HEK293 (cell line): Measurements from ENCODE around the gene CDX1.

Experiments used
- CTCF ChIA-PET: fragments of 350-600 bp; formaldehyde crosslinking; extraction: SDS; loops from one replicate; lab custom pipeline; 2021; ENCODE audit warnings: antibody characterized with exemption; lab: Yijun Ruan, JAX
- POLR2A ChIA-PET: fragments of 300-600 bp; formaldehyde crosslinking; extraction: SDS; loops from one replicate; lab custom pipeline; 2020; ENCODE audit warnings: antibody characterized with exemption, inconsistent platforms; lab: Yijun Ruan, JAX
- H3K27ac ChIP-seq: fragments of 200-500 bp; sonication (Bioruptor generic); 2 replicates; pipeline ENCODE4 v1.5.1; 2014; ENCODE audit warnings: low read depth, low read length, control low read depth, inconsistent platforms; ENCODE audit errors: extremely low read depth
- H3K36me3 ChIP-seq, 2 experiments: fragments of 200-500 bp in 1 of 2; sonication (Bioruptor generic) in 1 of 2; 1 replicate in 1 of 2; 2 replicates in 1 of 2; pipeline ENCODE4 v1.5.1; 2014 to 2017; ENCODE audit warnings: inconsistent platforms in 2 of 2, low read length in 2 of 2; ENCODE audit not compliant: control insufficient read depth in 2 of 2, insufficient read depth in 1 of 2
- H3K4me1 ChIP-seq: fragments of 200-500 bp; sonication (Bioruptor generic); 2 replicates; pipeline ENCODE4 v1.5.1; 2014; ENCODE audit warnings: mild to moderate bottlenecking, low read length, inconsistent platforms; ENCODE audit not compliant: control insufficient read depth, insufficient read depth
- H3K4me3 ChIP-seq: 2 replicates; pipeline ENCODE4 v1.5.1; 2011; ENCODE audit warnings: low read depth, mild to moderate bottlenecking, control low read depth, low read length, moderate library complexity
- H3K9me3 ChIP-seq: fragments of 200-500 bp; sonication (Bioruptor generic); 2 replicates; pipeline ENCODE4 v1.5.1; 2014; ENCODE audit warnings: low read depth, low read length, inconsistent platforms; ENCODE audit not compliant: control insufficient read depth, insufficient read depth
- KLF8 ChIP-seq: fragments of 450-650 bp; formaldehyde crosslinking; IDR thresholded peaks from 2 replicates; pipeline ENCODE4 v1.5.1; 2016; ENCODE audit warnings: missing biosample characterization, missing genetic modification characterization
- SALL2 ChIP-seq: fragments of 450-650 bp; formaldehyde crosslinking; IDR thresholded peaks from 2 replicates; pipeline ENCODE4 v1.5.0; 2017; ENCODE audit warnings: missing biosample characterization, mild to moderate bottlenecking, missing genetic modification characterization, borderline replicate concordance
- SCRT1 ChIP-seq: fragments of 450-650 bp; formaldehyde crosslinking; IDR thresholded peaks from 2 replicates; pipeline ENCODE4 v1.5.1; 2016; ENCODE audit warnings: missing biosample characterization, missing genetic modification characterization, borderline replicate concordance
- SCRT2 ChIP-seq: fragments of 450-650 bp; formaldehyde crosslinking; IDR thresholded peaks from 2 replicates; pipeline ENCODE4 v1.5.1; 2016; ENCODE audit warnings: missing biosample characterization, missing genetic modification characterization
- SP2 ChIP-seq: fragments of 450-650 bp; formaldehyde crosslinking; IDR thresholded peaks from 2 replicates; pipeline ENCODE4 v1.5.1; 2016; ENCODE audit warnings: missing biosample characterization, missing genetic modification characterization
- YY1 ChIP-seq: fragments of 450-650 bp; formaldehyde crosslinking; IDR thresholded peaks from 2 replicates; pipeline ENCODE4 v1.5.1; 2018; ENCODE audit warnings: missing biosample characterization, missing genetic modification characterization
- ZFHX2 ChIP-seq: fragments of 450-650 bp; formaldehyde crosslinking; conservative IDR thresholded peaks from 2 replicates; pipeline ENCODE4 v1.5.1; 2016; ENCODE audit warnings: missing biosample characterization, missing genetic modification characterization
- ZNF132 ChIP-seq: fragments of 450-650 bp; formaldehyde crosslinking; IDR thresholded peaks from 2 replicates; pipeline ENCODE4 v1.5.1; 2017; ENCODE audit warnings: missing biosample characterization, missing genetic modification characterization, borderline replicate concordance
- ZNF169 ChIP-seq: fragments of 450-650 bp; formaldehyde crosslinking; IDR thresholded peaks from 2 replicates; pipeline ENCODE4 v1.5.1; 2016; ENCODE audit warnings: missing biosample characterization, missing genetic modification characterization
- ZNF221 ChIP-seq: fragments of 450-650 bp; formaldehyde crosslinking; IDR thresholded peaks from 2 replicates; pipeline ENCODE4 v1.5.1; 2017; ENCODE audit warnings: missing biosample characterization, missing genetic modification characterization, borderline replicate concordance
- ZNF266 ChIP-seq: fragments of 450-650 bp; formaldehyde crosslinking; IDR thresholded peaks from 2 replicates; pipeline ENCODE4 v1.5.1; 2016; ENCODE audit warnings: missing biosample characterization, missing genetic modification characterization, low read depth
- ZNF311 ChIP-seq: fragments of 450-650 bp; formaldehyde crosslinking; IDR thresholded peaks from 2 replicates; pipeline ENCODE4 v1.5.1; 2017; ENCODE audit warnings: missing biosample characterization, missing genetic modification characterization, borderline replicate concordance
- ZNF335 ChIP-seq: fragments of 450-650 bp; formaldehyde crosslinking; conservative IDR thresholded peaks from 2 replicates; pipeline ENCODE4 v1.5.1; 2016; ENCODE audit warnings: missing biosample characterization, missing genetic modification characterization
- ZNF350 ChIP-seq: fragments of 450-650 bp; formaldehyde crosslinking; IDR thresholded peaks from 2 replicates; pipeline ENCODE4 v1.5.0; 2017; ENCODE audit warnings: missing biosample characterization, mild to moderate bottlenecking, missing genetic modification characterization
- ZNF362 ChIP-seq: fragments of 450-650 bp; formaldehyde crosslinking; IDR thresholded peaks from 2 replicates; pipeline ENCODE4 v1.5.1; 2016; ENCODE audit warnings: missing biosample characterization, missing genetic modification characterization
- ZNF37A ChIP-seq: fragments of 450-650 bp; IDR thresholded peaks from 2 replicates; pipeline ENCODE4 v1.5.1; 2018; ENCODE audit warnings: missing biosample characterization, missing genetic modification characterization
- ZNF449 ChIP-seq: fragments of 450-650 bp; formaldehyde crosslinking; IDR thresholded peaks from 2 replicates; pipeline ENCODE4 v1.5.1; 2017; ENCODE audit warnings: missing biosample characterization, mild to moderate bottlenecking, missing genetic modification characterization, moderate library complexity
- ZNF501 ChIP-seq: fragments of 450-650 bp; formaldehyde crosslinking; IDR thresholded peaks from 2 replicates; pipeline ENCODE4 v1.5.1; 2016; ENCODE audit warnings: missing biosample characterization, missing genetic modification characterization
- ZNF529 ChIP-seq: fragments of 450-650 bp; formaldehyde crosslinking; IDR thresholded peaks from 2 replicates; pipeline ENCODE4 v1.5.1; 2017; ENCODE audit warnings: missing genetic modification characterization, missing biosample characterization; ENCODE audit not compliant: insufficient replicate concordance
- ZNF530 ChIP-seq: fragments of 450-650 bp; formaldehyde crosslinking; IDR thresholded peaks from 2 replicates; pipeline ENCODE4 v1.5.1; 2016; ENCODE audit warnings: low read depth, missing biosample characterization, missing genetic modification characterization
- ZNF830 ChIP-seq: fragments of 450-650 bp; IDR thresholded peaks from 2 replicates; pipeline ENCODE4 v1.5.0; 2018; ENCODE audit warnings: missing biosample characterization, missing genetic modification characterization, low read depth, mild to moderate bottlenecking, moderate library complexity
- ZXDB ChIP-seq: fragments of 450-650 bp; formaldehyde crosslinking; IDR thresholded peaks from 2 replicates; pipeline ENCODE4 v1.5.1; 2016; ENCODE audit warnings: missing biosample characterization, missing genetic modification characterization
- TF ChIP-seq, protein P1 (sequence below): fragments of 450-650 bp; formaldehyde crosslinking; IDR thresholded peaks from 2 replicates; pipeline ENCODE4 v1.5.1; 2017; ENCODE audit warnings: missing biosample characterization, missing genetic modification characterization
- TF ChIP-seq, protein P2 (sequence below): fragments of 450-650 bp; IDR thresholded peaks from 2 replicates; pipeline ENCODE4 v1.5.1; 2018; ENCODE audit warnings: missing biosample characterization, missing genetic modification characterization
- TF ChIP-seq, protein P3 (sequence below): fragments of 450-650 bp; formaldehyde crosslinking; IDR thresholded peaks from 2 replicates; pipeline ENCODE4 v1.5.1; 2016; ENCODE audit warnings: missing biosample characterization, missing genetic modification characterization

CDX1 gene

GRCh38 chr5:150210644-150211043 lies 44.1 kb downstream of the CDX1 start:
- H3K4me1 ChIP-seq = no peaks in the 10 kb centered on the region
- ChIA-PET CTCF (interaction anchor here (0.6 to 1.2 kb wide), 4 partner anchors 80 to 210 kb away, joined by 3 to 4 read pairs (median 3); partner anchors contain the start of genes HMGXB3 and TIGD6), POLR2A (no interaction called here)
- no peaks in the 10 kb centered on the region for H3K36me3 ChIP-seq
- no peak overlapping the region for H3K27ac ChIP-seq
- no peak overlapping the region for H3K4me3 ChIP-seq
- H3K9me3 ChIP-seq = no peaks in the 10 kb centered on the region
- TF ChIP-seq ZNF350 = no peak
- TF ChIP-seq ZNF37A (tag by site-specific recombination) = no peak
- TF ChIP-seq ZNF530 = no peak
- peak; percentile 32; the same call in 1 of the 2 replicates for TF ChIP-seq SCRT2
- no peak for TF ChIP-seq ZNF449

DNA sequence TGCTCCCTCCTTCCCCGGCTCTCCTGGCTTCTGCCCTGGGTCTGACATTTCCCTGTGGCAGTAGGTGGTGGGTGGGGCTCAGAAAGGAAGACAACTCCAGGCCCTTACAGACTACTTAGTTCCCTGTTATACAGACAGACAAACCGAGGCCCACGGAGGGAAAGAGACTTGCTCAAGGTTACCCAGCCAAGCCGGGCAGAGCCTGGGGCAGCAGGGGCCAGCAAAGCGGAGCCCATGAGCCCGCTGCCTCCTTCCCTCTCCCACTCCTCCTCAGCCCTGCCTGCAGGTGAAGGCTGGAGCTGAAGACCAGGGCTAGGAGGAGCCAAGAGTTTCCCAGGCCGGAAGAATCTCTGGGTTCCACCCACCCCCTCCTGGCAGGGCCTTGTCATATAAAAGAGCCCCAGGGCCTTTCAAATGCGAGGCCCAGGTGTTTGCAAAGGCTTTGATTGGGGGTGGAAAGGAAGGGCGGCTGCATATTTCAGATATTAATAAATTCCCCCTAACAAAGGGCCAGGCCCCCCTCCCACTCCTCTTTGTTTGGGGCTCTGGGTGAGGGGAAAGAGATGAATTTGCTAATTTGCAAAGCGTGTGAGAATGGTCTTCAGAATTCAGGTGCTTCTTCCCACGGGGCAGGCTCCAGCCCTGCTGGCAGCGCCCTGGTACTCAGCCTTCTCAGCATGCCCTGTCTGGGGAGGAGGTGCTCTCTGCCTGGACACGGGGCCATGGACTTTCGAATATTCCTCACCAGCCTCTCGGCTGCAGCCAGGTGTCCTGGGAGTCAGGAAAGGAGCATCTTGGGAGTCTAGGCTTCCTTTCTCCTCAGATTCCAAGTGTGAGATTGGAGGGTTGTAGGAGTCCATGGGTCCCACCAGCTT lies 44.8 kb downstream of the CDX1 start:
- ChIA-PET POLR2A (no interaction called here), CTCF (interaction anchor here (0.5 to 1.2 kb wide), 4 partner anchors 9 to 210 kb away, joined by 3 to 4 read pairs (median 3); partner anchors contain the start of genes HMGXB3 and TIGD6)
- Histone ChIP-seq H3K9me3 (no peaks in the 10 kb centered on the region), H3K27ac (no peak overlapping the region), H3K4me1 (no peaks in the 10 kb centered on the region), H3K4me3 (no peak overlapping the region), H3K36me3 (no peaks in the 10 kb centered on the region)
- TF ChIP-seq ZNF830 (tag by site-specific recombination) (no peak), ZNF169 (no peak), ZNF132 (tag by site-specific recombination) (no peak), ZNF362 (no peak), SP2 (no peak), SCRT1 (tag by site-specific recombination) (no peak), ZXDB (tag by site-specific recombination) (no peak), ZNF335 (no peak)
- TF ChIP-seq, protein P1, sequence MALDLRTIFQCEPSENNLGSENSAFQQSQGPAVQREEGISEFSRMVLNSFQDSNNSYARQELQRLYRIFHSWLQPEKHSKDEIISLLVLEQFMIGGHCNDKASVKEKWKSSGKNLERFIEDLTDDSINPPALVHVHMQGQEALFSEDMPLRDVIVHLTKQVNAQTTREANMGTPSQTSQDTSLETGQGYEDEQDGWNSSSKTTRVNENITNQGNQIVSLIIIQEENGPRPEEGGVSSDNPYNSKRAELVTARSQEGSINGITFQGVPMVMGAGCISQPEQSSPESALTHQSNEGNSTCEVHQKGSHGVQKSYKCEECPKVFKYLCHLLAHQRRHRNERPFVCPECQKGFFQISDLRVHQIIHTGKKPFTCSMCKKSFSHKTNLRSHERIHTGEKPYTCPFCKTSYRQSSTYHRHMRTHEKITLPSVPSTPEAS = no peak

DNA sequence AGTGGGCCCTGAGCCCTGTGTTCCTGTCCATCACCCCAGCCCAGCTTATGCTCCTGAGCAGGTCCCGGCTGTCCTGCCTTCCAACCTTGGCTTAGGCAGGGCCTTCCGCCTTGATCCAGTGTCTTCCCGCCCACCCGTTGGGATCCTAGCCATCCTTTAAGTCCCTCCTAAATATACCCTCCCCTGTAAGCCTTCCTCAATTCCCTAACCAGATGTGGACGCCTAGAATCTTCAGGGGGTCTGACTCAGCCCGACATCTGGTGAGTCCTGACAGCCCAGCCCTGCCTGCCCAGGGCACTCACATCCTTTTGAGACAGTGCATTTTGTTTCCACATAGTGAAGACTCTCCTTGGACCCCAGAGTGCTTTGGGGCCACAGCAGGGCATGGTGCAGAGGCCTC lies 47.0 kb downstream of the CDX1 start:
- no peaks in the 10 kb centered on the region for H3K36me3 ChIP-seq
- no peak overlapping the region for H3K27ac ChIP-seq
- ChIA-PET POLR2A (no interaction called here), CTCF (interaction anchor here (2.0 to 5.5 kb wide), 2 partner anchors 51 to 83 kb away, joined by 10 to 37 read pairs; no protein-coding TSS in a partner anchor)
- no peaks in the 10 kb centered on the region for H3K4me1 ChIP-seq
- no peaks in the 10 kb centered on the region for H3K9me3 ChIP-seq
- no peak overlapping the region for H3K4me3 ChIP-seq
- TF ChIP-seq, protein P2, sequence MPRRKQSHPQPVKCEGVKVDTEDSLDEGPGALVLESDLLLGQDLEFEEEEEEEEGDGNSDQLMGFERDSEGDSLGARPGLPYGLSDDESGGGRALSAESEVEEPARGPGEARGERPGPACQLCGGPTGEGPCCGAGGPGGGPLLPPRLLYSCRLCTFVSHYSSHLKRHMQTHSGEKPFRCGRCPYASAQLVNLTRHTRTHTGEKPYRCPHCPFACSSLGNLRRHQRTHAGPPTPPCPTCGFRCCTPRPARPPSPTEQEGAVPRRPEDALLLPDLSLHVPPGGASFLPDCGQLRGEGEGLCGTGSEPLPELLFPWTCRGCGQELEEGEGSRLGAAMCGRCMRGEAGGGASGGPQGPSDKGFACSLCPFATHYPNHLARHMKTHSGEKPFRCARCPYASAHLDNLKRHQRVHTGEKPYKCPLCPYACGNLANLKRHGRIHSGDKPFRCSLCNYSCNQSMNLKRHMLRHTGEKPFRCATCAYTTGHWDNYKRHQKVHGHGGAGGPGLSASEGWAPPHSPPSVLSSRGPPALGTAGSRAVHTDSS (tag by site-specific recombination) = no peak
- TF ChIP-seq ZNF221 (tag by site-specific recombination) (no peak), KLF8 (tag by site-specific recombination) (no peak), SP2 (peak; percentile 21), ZNF311 (tag by site-specific recombination) (no peak), ZNF501 (no peak), ZNF266 (no peak), YY1 (tag by site-specific recombination) (no peak), ZFHX2 (tag by site-specific recombination) (0 out of 2 replicates have a peak, but pooled peaks have one; percentile 19), SALL2 (no peak), ZNF529 (no peak)
- TF ChIP-seq, protein P3, sequence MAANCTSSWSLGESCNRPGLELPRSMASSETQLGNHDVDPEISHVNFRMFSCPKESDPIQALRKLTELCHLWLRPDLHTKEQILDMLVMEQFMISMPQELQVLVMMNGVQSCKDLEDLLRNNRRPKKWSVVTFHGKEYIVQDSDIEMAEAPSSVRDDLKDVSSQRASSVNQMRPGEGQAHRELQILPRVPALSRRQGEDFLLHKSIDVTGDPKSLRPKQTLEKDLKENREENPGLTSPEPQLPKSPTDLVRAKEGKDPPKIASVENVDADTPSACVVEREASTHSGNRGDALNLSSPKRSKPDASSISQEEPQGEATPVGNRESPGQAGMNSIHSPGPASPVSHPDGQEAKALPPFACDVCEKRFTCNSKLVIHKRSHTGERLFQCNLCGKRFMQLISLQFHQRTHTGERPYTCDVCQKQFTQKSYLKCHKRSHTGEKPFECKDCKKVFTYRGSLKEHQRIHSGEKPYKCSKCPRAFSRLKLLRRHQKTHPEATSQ (tag by site-specific recombination) = no peak
